Calu3 (cell line): ENCODE measurements around the gene HOXA11. TPM values are rescaled to one million over a fixed set of nuclear protein-coding genes. Genes with fewer than 3 reads are reported as not detected.

ENCODE experiments used
- BruUV-seq: library from RNA; stranded (reverse); fragments of 400-500 nt; replicated peaks from 2 replicates; lab custom pipeline; 2021; lab: Mats Ljungman, UMichigan
- CTCF ChIA-PET: fragments of 300-600 bp; sonication (Branson Sonifier 250); formaldehyde crosslinking; loops from one replicate; lab custom pipeline; 2022; ENCODE audit warnings: antibody characterized with exemption; lab: Charles Lee
- DNase-seq: peaks from one replicate; pipeline ENCODE4 v3.0.0; 2022
- H3K27ac Mint-ChIP-seq: one replicate; pipeline ENCODE4 v1.8.0; 2022; ENCODE audit warnings: mixed read lengths; ENCODE audit not compliant: unreplicated experiment
- H3K27me3 Mint-ChIP-seq: one replicate; pipeline ENCODE4 v1.8.0; 2022; ENCODE audit warnings: mixed read lengths; ENCODE audit not compliant: unreplicated experiment
- H3K36me3 Mint-ChIP-seq: one replicate; pipeline ENCODE4 v1.8.0; 2022; ENCODE audit warnings: mild to moderate bottlenecking, moderate library complexity, mixed read lengths; ENCODE audit not compliant: insufficient read depth, unreplicated experiment
- H3K4me1 Mint-ChIP-seq: one replicate; pipeline ENCODE4 v1.8.0; 2022; ENCODE audit warnings: mild to moderate bottlenecking, low read depth, mixed read lengths; ENCODE audit not compliant: unreplicated experiment
- H3K4me3 Mint-ChIP-seq: one replicate; pipeline ENCODE4 v1.8.0; 2022; ENCODE audit warnings: mild to moderate bottlenecking, low read depth, moderate library complexity, mixed read lengths; ENCODE audit not compliant: unreplicated experiment
- H3K9me3 Mint-ChIP-seq: one replicate; pipeline ENCODE4 v1.8.0; 2022; ENCODE audit warnings: low read depth, mixed read lengths; ENCODE audit not compliant: unreplicated experiment
- CTCF ChIP-seq: fragments of 200-600 bp; IDR thresholded peaks from one replicate; pipeline ENCODE4 v1.8.0; 2022; ENCODE audit warnings: antibody characterized with exemption; ENCODE audit not compliant: unreplicated experiment
- intact Hi-C: fragments of 100-400 bp; cut with micrococcal nuclease; formaldehyde crosslinking; loops from one replicate; pipeline ENCODE4 v1.10.0; 2022; ENCODE audit not compliant: unreplicated experiment
- total RNA-seq: library from RNA; stranded (reverse); gene quantifications from 2 replicates; pipeline ENCODE4 v1.2.3, GENCODE V29; 2022

HOXA11 gene
- total RNA-seq, 1 experiment from 2014 or later = 0.54 TPM

GRCh38 chr7:27161721-27162560 lies 23.1 kb downstream of the HOXA11 start:
- H3K9me3 Mint-ChIP-seq = no peaks in the 10 kb centered on the region
- H3K4me1 Mint-ChIP-seq = no peaks in the 10 kb centered on the region
- intact Hi-C loops = loop anchor here (1.0 to 5.0 kb wide), 4 partner anchors 476 to 980 kb away; no protein-coding TSS in a partner anchor
- H3K36me3 Mint-ChIP-seq = peaks cover 7% of the 10 kb centered on the region
- no peak overlapping the region for H3K4me3 Mint-ChIP-seq
- CTCF ChIA-PET = interaction anchor here (0.9 to 2.4 kb wide), 12 partner anchors 9 to 787 kb away, joined by 3 to 31 read pairs (median 6); partner anchors contain the start of gene HOXA3
- no peaks in the 10 kb centered on the region for H3K27me3 Mint-ChIP-seq
- TF ChIP-seq CTCF = no peak
- no peak for DNase-seq
- no TSS peak for BruUV-seq
- no peak overlapping the region for H3K27ac Mint-ChIP-seq

- intact Hi-C loops = loop anchor here (1.0 to 5.0 kb wide), 4 partner anchors 475 to 979 kb away; no protein-coding TSS in a partner anchor
- H3K4me1 Mint-ChIP-seq = no peaks in the 10 kb centered on the region
- H3K36me3 Mint-ChIP-seq = peaks cover 7% of the 10 kb centered on the region
- no peak overlapping the region for H3K27ac Mint-ChIP-seq
- CTCF ChIA-PET = interaction anchor here (0.6 to 2.4 kb wide), 28 partner anchors 9 to 796 kb away, joined by 3 to 34 read pairs (median 5); partner anchors contain the start of genes HOXA3 and SKAP2
- peak overlapping the region; percentile 76 for H3K4me3 Mint-ChIP-seq
- DNase-seq = no peak
- BruUV-seq = no TSS peak
- no peaks in the 10 kb centered on the region for H3K9me3 Mint-ChIP-seq
- H3K27me3 Mint-ChIP-seq = no peaks in the 10 kb centered on the region
- no peak for TF ChIP-seq CTCF
Measured at GRCh38 chr7:27161214-27161720, 23.8 kb downstream of the HOXA11 start.

GRCh38 chr7:27160546-27161213 lies 24.4 kb downstream of the HOXA11 start:
- Mint-ChIP-seq H3K36me3 (peaks cover 7% of the 10 kb centered on the region), H3K27ac (no peak overlapping the region), H3K4me1 (no peaks in the 10 kb centered on the region), H3K9me3 (no peaks in the 10 kb centered on the region), H3K27me3 (no peaks in the 10 kb centered on the region), H3K4me3 (peak overlapping the region; percentile 76)
- intact Hi-C loops = loop anchor here (1.0 to 5.0 kb wide), 4 partner anchors 474 to 978 kb away; no protein-coding TSS in a partner anchor
- peak; percentile 94 for DNase-seq
- CTCF ChIA-PET = interaction anchor here (0.6 to 2.4 kb wide), 29 partner anchors 8 to 795 kb away, joined by 3 to 34 read pairs (median 5); partner anchors contain the start of genes HOXA3 and SKAP2
- TF ChIP-seq CTCF = peak; percentile 100
- BruUV-seq = no TSS peak

- peaks cover 7% of the 10 kb centered on the region for H3K36me3 Mint-ChIP-seq
- CTCF ChIA-PET = interaction anchor here (0.6 to 2.4 kb wide), 17 partner anchors 10 to 793 kb away, joined by 3 to 34 read pairs (median 5); partner anchors contain the start of gene SKAP2
- H3K27ac Mint-ChIP-seq = no peak overlapping the region
- no peaks in the 10 kb centered on the region for H3K4me1 Mint-ChIP-seq
- H3K27me3 Mint-ChIP-seq = no peaks in the 10 kb centered on the region
- DNase-seq = no peak
- H3K9me3 Mint-ChIP-seq = no peaks in the 10 kb centered on the region
- intact Hi-C loops = loop anchor here (2.0 to 5.0 kb wide), 2 partner anchors 791 to 978 kb away; no protein-coding TSS in a partner anchor
- TF ChIP-seq CTCF = no peak
- peak overlapping the region; percentile 76 for H3K4me3 Mint-ChIP-seq
- BruUV-seq = no TSS peak
Measured at GRCh38 chr7:27160145-27160545, 24.9 kb downstream of the HOXA11 start.
